DMS 273 treated with DMSO at 0.1 percent for 48 hours (cell line): ENCODE results near the gene CMTM6.
"Not testable (repeated sequence)": the region's sequence is repeated elsewhere in the genome, so short reads cannot be mapped to it uniquely, and the experiment has no call there.

ENCODE experiments used
- DNase-seq: peaks from one replicate; lab custom pipeline; 2025; lab: John Stamatoyannopoulos, UW

CMTM6 gene

DNA sequence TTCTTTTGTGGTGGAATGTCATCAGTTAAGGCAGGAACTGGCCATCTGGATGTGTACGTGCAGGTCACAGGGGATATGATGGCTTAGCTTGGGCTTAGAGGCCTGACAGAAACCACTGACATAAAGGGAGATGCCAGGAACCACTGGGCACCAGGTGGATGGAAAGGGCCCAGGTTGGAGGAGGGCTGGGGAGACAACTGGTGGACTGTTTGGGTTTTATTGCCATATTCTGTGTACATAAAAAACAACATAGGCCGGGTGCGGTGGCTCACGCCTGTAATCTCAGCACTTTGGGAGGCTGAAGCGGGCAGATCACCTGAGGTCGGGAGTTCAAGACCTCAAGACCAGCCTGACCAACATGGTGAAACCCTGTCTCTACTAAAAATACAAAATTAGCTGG, 35.8 kb downstream of the CMTM6 start:
- not testable (repeated sequence) for DNase-seq

- DNase-seq, result not testable (repeated sequence)
These were observed 37.9 kb downstream of the CMTM6 start for GRCh38 chr3:32464726-32465125.

- not testable (repeated sequence) for DNase-seq
These were observed 39.2 kb downstream of the CMTM6 start for GRCh38 chr3:32463415-32463814.

- DNase-seq, result not testable (repeated sequence)
These were observed 40.3 kb downstream of the CMTM6 start for GRCh38 chr3:32462191-32462986.

DNA sequence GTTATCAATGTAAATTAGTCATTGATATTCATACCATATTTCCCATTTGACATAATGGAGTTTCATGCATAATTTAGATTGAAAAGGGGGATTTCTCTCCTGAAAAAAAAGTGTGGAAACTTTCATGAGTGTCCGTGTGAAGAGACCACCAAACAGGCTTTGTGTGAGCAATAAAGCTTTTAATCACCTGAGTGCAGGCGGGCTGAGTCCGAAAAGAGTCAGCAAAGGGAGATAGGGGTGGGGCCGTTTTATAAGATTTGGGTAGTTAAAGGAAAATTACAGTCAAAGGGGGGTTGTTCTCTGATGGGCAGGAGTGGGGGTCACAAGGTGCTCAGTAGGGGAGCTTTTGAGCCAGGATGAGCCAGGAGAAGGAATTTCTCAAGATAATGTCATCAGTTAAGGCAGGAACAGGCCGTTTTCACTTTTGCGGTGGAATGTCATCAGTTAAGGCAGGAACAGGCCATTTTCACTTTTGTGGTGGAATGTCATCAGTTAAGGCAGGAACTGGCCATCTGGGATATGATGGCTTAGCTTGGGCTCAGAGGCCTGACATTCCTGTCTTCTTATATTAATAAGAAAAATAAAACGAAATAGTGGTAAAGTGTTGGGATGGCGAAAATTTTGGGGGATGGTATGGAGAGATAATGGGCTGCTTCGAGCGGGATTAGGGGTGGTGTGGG, 41.7 kb downstream of the CMTM6 start:
- DNase-seq, result not testable (repeated sequence)

- no peak for DNase-seq
These were observed 42.5 kb downstream of the CMTM6 start for GRCh38 chr3:32460031-32460749.

DNA sequence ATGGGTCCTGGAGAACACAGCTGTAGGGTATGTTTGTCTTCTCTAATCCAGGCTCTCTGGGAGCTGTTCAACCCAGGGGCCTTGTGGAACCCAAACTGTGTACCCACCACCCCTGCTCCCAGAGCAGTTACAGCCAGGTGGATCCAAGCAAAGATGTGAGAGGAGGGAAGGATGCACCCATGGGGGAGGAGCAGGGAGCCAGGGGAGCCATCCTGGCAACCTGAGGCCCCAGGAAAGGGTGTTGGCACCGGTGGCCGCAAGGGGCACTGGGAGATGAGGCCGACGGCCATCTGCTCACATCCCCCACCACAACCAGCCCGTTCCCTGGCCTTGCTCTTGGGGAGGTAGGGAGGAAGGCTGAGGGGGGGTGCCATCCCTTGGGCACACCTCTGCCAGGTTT, 43.2 kb downstream of the CMTM6 start:
- no peak for DNase-seq

DNA sequence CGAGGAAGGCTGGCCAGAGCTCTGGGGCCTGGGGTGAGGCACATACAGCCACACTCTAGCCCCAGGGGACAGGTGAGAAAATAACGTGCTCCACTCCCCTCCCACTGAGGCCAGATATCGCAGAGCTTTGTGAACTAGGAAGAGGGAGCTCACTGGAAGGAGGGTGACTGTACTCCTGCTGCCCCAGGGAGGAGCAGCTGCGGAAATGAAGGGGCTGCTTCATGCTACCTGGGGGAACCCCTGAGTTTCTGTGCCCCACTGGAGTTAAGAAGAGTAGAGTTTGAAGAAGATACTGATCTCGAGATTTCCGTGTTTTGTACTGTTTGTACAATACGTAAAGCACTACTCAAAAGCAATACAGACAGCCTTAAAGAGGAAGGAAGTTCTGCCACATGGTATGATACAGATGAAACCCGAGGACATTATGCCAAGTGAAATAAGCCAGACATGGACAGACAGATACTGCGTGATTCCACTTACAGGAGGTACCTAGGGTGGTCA, 44.6 kb downstream of the CMTM6 start:
- DNase-seq, result no peak

DNA sequence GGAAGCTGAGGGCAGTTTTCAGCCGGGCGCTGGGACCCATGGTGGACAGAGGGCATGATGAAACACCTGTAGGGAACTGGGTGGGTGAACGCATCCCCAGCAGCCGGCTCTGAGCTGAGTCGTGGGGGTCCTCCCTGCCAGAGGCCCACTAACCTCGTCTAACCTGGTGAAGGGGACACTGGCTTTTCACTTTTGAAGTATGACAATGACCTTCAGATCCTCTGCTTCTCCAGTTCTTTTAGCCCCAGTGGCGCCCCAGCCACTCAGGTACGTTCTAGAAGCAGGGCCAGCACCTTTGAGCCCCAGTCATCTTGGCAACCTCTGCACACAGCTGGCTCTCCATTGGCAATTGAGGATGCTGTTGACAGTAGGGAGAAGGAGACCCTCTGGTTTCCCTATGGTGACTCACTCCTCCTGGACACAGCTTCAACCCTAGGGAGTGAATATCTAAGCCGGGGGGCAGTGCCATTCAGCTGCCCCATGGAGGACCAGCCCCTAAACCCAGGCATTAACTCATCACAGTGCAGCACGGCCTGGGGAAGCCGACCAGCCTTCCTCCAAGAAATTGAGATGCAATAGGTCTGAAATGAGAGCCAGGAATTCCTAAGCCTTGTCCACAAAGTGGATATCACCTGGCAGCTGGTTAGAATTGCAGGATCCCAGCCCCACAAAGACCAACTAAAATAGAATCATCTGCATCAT, 46.1 kb downstream of the CMTM6 start:
- no peak for DNase-seq

DNA sequence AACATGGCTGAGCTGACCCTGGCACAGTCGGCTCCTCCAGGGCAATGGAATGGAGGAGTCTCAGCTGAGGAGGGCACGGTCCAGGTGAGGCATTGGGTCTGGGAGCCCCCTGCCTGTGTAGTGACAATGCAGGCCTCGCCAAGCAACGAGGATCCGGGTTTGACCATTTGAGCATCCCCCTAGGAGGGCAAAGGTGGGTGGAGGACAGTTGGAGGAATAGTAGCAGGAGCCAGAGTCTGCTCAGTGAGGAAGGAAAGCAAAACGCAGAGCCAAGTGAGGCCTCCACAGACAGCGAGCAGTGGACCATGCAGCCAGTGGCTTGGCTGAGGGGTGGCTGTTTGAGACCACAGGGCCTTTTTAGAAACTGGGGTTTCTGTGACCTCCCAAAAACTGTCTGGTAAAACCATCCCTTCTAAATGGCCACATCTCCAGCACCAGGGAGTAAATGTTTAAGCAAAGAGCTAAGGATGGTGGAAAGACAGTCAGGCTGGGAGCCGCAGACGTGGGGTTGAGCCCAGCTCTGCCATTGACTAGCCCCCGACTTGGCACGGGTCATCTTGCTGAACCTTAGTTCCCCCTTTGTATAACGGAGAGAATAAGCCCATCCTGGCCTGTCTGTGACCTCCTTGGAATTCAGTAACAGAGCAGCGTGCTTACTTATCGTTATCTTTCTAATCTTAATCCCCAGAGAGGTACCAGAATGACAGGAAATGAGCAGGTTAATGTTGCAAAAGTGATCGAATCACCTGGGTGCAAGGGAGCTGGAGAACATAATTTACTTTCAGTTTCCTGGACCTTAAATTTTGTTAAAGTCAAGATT, 46.8 kb downstream of the CMTM6 start:
- DNase-seq, result no peak

DNA sequence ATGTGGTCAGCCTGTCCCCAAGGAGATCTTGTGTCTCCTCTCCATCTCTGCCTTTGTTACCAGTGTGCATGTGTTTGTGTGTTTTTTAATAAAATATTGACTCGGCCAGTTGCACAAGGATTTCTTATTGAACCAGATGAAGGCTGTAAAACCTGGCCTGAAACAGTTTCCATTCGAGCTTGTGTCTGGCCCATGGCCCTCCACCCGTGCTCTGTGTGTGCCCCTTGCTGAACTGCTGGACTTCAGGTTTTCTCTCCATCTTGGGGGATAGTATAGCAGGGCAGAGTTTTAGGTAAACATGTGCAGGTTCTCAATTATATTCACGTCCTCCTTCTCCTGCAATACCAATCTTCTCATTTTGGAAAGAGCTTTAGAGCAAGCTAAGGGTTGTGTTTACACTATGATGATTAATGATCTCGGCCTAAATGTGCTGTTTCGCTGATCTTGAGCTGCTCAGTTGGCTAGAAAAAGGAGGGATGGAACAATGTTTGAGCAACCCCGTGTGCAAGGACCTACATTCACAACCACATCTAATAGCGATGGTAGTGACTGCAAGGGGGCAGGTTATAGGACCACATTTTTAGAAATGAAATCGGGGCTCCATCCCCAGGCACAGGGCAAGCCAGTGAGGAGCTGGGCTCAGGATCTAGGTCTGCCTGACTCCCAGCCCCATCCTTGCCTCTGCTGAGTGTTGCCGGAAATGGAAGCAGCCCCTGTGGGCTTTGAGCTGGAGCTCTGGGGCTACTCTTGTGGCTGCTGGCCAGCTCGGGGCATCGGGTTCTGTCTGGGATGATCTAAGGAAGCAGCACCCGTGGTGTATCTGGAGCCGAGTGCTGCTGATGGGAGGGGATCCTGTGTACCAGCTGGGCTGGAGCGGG, 47.7 kb downstream of the CMTM6 start:
- no peak for DNase-seq

DNA sequence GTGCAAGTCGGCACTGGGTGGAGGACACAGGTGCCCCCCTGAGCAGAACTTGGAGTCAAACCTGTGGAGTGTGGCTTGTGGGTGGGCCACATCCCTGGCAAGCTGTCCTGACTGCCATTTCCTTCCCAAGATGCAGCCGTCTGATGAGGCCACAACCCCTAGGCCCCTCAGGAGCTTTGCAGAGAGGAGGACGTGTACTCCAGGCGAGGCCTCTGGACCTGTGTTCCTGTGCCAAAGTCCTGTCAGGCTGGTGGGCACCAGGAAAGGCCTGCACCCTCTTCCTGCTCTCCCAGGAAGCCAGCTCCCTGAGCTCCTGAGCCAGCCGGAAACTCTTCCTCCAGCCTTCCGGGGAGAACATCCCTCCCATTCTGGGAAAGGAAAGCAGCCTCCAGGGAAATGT, 48.5 kb downstream of the CMTM6 start:
- DNase-seq, result no peak

DNA sequence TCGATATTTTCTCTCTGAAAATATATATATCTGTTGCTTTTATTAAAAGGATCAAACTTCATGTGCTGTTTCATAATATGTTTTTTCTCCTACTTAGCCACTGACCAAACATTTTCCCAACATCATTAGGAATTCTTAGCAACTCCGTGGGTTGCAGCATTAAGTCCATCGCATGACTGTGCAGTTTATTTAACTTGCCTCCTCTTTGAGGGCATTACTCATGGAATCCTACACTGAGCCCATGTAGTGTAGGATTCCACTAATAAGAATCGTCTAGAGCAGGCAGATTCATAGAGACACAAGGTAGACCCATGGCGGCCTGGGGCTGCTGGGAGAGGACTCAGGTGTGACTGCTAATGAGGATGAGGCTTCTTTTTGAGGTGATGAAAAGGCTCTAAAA, 49.3 kb downstream of the CMTM6 start:
- DNase-seq, result no peak

DNA sequence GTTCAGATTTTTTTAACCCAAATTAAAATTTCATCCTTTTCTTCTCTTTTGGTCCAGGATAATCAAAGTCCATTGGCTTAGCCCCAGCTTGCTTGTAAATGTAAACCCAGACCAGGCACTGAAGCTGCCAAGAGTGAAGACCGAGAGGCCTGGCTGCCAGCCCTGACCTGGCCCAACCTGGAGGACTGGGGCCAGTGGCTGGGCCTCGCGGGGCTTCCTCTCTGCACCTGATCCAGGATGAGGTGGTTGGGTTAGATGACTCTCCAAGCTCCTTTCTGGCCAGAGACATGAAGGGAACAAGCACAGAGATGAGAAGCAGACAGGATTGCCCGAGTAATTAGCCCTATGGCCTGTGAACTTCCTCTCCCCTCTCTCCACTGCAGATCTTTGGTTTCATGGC, 50.6 kb downstream of the CMTM6 start:
- DNase-seq, result no peak

DNA sequence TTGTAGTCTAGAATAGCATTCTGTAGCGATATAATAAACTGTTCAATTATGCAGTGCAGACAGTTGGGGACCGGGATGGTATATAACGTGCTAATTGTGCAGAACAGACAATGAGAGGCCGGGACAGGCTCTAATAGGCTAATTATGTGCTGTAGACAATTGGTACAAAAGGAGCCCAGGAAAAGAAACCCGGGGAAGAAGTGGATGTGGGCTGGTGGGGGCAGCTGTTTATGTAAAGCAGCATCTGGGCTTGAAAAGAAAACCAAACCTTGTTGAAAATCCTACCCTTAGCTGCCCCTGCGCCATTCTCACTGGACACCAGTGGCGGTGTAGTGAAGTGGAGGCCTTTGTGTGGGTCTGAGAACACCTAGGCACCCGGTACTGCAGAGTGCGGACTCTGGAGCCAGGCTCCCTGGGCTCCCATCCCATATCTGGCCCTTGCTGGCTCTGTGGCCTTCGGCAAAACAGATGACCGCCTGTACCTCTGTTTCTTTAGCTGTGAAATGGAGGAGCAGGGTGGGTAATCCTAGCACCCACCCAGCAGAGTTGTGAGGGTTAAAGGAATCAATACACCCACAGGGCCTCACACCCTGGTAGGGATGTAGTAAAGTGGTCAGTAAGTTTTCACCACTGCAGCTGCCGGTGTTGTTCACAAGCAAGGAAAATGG, 51.5 kb downstream of the CMTM6 start:
- DNase-seq, result no peak

DNA sequence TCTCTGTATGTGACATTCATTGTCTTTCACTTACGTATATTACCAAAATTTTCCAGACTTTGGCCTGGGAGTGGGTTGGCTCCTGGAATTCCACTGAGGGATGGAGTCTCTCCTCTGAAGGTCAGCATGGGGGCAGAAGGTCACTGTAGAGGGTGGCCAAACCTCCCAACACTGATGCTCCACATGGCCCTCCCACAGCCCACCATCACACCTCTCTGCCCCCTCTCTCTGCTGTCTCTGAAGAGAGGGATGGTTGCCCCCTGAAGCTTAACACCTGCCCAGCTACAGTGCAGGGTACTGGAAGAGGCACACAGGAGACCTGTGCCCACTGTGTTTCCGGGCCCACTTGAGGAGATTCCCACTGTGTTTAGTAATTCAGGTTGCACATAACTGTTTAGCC, 52.2 kb downstream of the CMTM6 start:
- no peak for DNase-seq

GRCh38 chr3:32449691-32450090, 53.0 kb downstream of the CMTM6 start:
- DNase-seq, result no peak

GRCh38 chr3:32448686-32449474, 53.8 kb downstream of the CMTM6 start:
- no peak for DNase-seq

DNA sequence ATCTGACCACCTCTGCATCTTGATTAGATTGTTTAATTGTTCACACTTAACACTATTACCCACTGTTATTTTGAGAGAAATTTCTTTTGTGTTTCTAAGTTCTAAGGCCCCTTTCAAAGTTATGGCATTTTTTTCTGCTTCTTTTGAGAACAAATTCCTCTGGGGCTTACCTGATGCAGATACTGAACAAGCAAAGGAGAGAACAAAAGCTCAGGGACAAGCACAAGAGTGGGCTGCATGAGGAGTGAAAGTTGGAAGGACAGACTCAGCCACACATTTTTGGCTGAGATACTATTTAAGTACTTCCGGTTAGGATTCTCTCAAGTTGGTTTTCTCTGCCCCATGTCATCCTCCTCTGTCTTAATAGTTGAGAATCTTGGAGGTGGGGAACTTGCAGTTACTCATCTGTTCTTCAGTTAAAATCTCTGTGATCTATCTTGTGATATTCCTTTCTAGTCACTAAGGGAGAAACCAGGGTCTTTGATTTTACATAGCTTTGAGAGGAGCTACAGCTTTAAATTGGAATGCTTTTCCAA, 54.7 kb downstream of the CMTM6 start:
- no peak for DNase-seq
